Breast epithelium (tissue), 3 donors: Measurements from ENCODE around the gene U2AF2.

Experiments
- POLR2AphosphoS5 ChIP-seq, 3 donors: sonication (generic); formaldehyde crosslinking; IDR thresholded peaks; one replicate each; pipeline ENCODE4 v1.6.1; 2017; ENCODE audit warnings: antibody characterized with exemption in 3 of 3
- TF ChIP-seq, protein P1 (sequence below), 3 donors: fragments of 450-650 bp; IDR thresholded peaks; one replicate each; pipeline ENCODE4 v1.5.1; 2016 to 2017; ENCODE audit warnings: antibody characterized with exemption in 3 of 3, mild to moderate bottlenecking in 3 of 3, moderate library complexity in 3 of 3

- TF ChIP-seq, protein P1, sequence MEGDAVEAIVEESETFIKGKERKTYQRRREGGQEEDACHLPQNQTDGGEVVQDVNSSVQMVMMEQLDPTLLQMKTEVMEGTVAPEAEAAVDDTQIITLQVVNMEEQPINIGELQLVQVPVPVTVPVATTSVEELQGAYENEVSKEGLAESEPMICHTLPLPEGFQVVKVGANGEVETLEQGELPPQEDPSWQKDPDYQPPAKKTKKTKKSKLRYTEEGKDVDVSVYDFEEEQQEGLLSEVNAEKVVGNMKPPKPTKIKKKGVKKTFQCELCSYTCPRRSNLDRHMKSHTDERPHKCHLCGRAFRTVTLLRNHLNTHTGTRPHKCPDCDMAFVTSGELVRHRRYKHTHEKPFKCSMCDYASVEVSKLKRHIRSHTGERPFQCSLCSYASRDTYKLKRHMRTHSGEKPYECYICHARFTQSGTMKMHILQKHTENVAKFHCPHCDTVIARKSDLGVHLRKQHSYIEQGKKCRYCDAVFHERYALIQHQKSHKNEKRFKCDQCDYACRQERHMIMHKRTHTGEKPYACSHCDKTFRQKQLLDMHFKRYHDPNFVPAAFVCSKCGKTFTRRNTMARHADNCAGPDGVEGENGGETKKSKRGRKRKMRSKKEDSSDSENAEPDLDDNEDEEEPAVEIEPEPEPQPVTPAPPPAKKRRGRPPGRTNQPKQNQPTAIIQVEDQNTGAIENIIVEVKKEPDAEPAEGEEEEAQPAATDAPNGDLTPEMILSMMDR (IDR thresholded peaks at IDR 0.05) = no peak
- TF ChIP-seq POLR2AphosphoS5 (IDR thresholded peaks at IDR 0.05) = no peak
Measured at GRCh38 chr19:55617426-55617825, 37.4 kb upstream of the U2AF2 start.
